HG02571 (cell line): Measurements from ENCODE around the gene CCBE1.

Experiments
- ATAC-seq: cut with Tn5 transposase; IDR thresholded peaks from one replicate; pipeline ENCODE4 v1.9.1; 2021; ENCODE audit warnings: mild to moderate bottlenecking, moderate library complexity; ENCODE audit not compliant: unreplicated experiment

Gene CCBE1

DNA sequence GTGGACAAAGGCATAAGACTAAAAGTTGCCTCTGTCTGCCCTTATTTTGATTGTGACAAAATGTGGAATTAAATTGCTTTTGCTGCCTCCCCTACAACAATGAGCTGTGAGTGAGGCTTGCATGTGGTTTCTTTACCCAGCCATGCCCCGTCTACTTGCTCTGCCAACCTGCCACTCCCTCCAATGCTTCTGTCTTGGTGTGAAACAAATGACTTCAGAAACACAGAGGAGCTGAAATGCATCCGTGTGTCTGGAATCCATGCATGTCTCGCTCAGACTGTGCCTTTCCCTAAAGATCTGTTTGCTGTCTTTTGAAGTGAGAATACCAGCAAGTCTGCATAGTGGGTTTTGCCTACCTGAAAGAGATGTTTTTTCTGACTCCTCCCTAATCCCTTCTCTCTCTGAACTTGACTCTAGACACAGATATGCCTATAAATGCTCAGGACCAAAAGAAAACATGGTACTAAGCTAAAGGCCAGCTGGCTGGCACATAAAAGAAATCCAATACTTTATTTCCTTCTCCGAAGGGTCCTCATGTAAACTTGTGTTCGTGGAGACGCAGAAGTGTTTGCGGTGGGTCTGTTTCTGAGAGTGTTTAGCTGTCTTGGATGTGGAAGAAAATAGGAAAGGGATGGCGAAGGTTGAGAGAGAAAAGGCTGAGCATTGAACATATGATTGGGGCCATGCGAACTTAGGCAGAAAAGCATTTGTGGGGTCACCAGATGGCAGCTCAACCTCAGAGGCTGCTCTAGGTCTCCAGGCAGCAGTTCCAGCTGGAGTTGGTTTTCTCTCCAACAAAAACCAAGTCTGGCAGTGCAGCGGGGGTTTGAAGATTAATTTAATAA is 120.5 kb downstream of the CCBE1 start:
- no peak for ATAC-seq

DNA sequence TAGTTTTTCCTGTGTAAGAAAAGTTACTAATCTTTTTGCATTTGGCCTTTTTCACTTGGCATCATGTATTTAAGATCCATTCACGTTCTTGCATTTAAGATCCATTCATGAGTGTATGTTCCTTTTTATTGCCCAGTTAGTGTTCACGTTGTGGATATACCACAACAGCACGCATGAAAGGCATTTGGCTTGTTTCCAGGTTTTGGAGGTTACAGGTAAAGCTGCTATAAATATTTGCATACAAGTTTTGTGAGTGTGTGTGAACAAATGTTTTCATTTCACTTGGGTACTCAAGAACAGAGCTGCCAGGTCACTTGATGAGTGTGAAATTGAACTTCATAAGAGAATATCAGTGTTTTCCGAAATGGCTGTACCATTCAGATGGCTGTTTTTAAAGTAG is 121.2 kb downstream of the CCBE1 start:
- ATAC-seq: no peak

DNA sequence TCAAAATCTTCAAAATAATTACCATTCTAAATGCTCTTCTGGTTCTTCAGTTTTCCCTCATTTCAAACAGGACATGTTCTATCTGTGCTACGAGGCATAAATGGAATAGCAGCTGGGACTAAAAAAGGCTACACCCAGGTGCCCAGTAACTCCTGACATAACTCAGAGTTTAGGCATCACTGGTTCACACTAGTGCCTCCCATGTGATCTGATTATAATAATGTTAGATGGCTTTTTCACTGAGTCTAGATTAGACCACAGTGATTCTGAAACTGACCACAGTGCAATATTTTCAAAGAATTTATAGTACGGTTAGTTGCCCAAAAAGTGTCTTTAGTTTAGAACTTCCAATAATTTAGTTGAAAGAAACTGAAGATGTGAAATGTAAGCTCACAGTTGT is 123.3 kb downstream of the CCBE1 start:
- ATAC-seq: no peak

DNA sequence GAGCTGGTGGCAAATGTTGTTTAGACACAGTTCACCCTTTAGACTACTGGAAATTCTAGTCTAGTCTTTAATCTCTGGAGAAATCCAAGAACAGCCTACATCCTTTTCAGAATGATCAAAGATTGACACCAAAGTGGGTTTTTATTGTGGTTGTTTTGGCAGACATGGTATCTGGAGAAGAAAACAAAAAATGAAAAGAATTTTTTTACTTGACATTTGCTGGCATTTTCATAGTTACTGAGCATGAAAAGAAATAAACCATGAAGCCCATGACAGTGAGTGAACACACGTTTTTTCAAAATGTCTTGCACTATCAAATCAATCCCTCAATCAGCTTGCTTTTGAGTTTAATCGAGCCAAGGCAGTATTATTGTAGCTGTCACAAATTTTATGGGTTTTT is 125.3 kb downstream of the CCBE1 start:
- ATAC-seq: no peak

DNA sequence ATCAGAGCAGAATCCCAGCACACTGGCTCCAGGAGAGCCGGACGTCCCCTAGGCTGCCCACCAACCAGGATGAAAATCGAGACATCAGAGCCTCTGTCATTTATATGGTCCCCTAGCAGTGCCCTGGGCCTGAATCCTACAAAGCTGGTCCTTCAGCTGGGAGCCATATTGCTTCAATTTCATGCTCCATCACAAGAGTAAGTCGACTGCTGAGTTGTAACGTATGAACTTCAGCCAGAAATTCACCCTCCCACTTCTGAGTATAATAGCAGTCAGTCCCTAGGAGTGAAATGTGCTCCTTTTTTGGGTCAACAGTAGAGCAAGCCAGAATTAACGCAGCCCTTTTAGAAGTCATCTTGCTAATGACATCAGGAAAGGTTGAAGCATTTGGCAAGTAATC is 126.4 kb downstream of the CCBE1 start:
- ATAC-seq: no peak

DNA sequence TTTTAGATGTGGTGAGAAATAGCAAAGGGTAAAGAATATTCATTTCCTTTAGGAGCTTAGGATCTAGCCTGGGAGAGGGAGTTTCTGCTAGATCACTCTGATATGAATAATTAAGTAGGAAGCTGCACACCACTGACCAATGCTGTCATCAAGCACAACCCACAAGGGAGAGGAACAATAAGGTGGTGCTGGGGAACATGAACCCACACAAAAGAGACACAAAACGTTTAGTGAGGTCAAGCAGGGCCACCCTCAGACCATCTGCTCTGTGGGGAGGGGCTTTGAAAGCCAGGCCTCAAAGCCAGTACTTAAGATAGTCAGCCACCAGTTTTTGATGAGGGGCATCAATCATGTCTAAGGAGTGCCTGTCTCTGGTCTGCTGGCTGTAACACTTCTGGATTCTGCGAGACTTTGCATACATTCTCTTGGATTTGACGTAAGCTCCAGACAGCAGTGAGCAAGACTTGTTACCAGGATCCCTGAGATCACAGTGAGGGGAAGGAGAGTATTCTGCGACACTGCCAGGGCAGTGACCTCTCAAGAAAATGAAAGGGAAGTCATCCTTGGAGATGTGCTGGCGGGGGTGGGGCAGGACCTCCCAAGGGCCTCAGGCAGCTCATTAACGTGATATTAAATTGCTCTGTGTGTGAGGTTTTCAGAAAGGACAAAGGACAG is 127.0 kb downstream of the CCBE1 start:
- no peak for ATAC-seq

DNA sequence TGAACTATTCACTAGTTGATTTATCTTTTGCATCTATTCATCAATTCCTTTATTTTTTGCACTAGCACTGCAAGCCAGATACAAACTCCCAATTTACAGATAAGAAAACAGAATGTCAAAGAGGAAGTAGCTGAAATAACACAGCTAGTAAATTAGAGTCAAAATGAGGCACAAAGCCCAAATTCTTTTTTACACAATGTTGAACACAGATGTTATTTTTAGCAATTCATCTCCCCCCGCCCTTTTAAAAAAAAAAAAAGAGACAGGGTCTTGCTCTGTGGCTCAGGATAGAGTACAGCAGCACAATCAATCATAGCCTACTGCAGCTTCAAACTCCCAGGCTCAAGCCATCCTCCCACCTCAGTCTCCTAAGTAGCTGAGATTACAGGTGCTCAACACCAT is 127.8 kb downstream of the CCBE1 start:
- ATAC-seq: no peak

DNA sequence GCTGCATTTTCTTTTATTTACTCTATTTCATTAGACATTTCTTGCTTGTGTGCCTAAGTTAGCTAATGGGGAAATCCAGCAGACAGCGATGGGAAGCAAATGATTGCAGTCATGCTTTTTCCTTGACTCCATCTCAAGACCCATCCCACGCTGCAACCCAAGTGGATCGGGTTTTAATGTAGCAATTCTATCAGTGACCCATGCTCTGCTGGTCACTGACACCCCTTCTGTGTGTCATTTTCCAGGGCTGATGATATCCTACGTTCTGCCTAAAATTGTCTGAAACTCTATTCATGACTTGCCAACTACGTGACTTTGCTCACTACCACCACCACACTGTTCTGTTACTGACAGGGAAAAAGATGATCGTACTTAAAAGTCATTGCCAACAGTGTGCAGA is 129.8 kb downstream of the CCBE1 start:
- no peak for ATAC-seq

DNA sequence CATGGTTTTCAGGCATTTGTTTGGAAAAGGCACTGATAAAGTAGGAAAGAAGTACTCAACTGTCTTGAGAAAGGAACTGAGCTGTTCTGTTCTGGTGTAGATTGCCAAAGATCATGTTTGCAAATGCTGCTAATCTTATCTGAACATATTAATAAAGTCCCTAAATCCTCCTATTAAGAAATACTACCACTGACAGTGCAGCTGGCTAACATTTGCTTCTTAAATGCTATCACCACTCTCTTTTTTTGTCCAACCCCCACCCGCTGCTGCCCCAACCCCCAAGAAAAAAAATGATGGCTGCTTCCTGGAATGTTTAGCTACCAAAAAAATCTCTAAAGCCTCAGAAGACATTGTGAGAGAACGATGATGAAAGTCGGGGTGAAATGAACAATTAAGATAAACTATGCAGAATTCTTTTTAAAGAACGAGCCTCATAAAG is 130.7 kb downstream of the CCBE1 start:
- no peak for ATAC-seq

DNA sequence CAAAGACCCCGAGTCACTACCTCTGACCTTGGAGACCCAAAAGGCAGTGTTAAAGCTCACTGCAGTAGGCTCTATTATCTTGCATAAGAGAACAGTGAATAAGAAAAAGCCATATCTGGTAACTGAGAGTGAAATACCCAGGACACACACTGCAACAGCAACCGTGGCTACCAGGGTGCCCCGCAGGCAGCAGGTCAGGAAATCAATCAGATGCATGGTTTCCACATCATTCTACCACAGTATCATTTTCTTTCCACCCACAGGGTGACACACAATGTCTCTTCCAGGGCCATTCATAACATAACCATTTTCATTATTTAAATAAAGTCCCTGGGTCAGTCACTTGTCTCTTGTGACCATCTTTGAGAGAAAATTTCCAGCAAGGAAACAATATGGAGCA is 131.3 kb downstream of the CCBE1 start:
- no peak for ATAC-seq

DNA sequence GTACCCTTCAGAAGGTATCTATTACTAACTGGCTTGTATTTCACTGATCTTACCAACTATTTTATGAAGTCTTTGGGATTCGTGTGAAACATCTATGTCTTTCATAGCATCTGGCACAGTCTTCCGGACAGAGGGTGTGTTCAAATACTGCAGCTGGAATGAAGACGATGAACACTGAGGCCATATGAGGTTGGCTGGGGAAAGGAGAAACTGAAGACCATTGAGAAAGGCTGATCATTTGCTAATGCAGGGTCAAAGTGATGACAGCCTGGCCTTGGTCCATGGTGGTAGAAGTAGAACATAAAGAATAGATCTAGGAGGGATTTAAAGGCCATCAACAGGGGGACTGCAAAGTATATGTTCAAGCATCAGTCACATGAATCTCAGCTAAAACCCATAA is 132.7 kb downstream of the CCBE1 start:
- no peak for ATAC-seq

DNA sequence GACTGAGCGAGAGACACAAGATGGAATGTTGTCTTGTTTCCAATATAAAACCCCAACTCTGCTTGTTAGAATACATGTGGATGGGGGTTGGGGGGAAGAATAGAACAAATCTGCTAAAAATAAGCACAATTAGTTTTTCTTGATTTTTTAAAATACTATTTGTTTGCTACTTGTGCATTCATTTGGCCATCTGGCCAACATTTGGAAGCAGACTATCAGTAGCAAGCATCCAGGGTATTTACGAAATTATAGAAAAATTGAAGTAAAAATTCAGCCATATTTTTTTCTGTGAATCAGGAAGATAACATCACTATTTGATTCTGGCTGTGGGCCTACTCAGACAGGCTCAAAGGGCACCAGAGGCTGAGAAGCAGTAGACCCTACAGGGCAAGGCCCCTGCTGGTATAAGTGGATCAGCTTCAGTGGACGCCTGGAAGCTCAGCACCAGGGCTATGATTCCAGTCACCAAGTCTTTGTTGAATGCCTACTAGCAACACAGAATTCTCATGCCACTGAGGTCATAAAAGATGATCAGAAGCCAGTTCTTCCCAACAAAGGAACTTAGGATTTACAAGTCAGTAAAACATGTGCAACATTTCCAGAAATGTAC is 133.9 kb downstream of the CCBE1 start:
- ATAC-seq: no peak

DNA sequence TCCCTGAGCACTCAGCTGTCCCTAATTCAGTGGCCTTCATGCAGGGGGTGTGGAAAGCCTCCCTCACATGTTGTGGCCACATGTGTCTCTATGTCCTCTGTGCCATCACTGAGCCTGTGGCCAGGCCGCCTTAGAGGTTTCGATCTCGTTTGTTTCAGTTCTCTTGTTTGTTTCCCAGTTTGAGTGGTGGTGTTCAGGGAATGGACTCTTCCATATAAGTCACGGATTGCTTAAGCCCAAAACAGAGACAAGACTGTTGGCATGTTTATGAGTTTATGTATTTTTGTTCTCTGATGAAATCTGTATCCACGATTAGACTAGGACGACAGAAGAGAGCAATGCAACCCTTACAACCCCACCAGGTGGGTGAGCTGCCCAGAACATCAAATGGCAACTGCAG is 134.5 kb downstream of the CCBE1 start:
- ATAC-seq: no peak

DNA sequence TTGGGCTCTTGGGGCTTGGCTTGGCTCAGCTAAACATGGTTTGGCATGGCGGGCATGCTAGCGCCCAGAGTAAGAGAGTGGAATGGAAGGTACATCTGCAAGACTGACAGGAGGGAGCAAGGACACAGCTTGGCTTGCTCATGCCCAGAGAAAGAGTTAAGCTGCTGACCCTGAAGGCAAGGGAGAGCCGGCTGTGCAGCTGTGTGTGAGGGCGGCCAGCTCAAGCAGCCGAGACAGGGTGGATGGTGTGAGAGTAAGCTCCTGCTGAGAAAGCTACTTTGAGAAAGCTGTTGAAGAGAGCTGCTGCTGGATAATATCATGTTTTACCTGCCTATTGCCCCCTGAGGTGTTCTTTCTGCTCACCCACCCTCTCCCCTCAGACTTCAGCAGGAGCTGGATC is 135.6 kb downstream of the CCBE1 start:
- ATAC-seq: no peak

DNA sequence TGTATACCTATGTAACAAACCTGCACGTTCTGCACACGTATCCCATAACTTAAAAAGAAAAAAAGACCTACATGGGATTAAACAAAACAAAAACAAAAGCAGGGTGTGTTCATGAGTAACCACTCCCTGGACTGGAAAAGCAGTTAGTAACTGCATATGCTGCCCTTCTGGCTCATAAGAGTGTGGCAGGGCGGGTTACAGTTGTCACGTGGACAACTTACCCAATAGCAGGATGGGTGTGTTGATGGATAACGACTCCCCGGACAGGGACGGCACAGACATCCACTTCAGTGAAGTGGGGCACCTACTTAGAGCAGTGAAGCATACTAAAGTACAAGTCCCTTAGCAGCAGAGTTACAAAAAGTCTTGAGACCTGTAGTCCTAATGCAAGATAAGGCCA is 136.7 kb downstream of the CCBE1 start:
- ATAC-seq: no peak

DNA sequence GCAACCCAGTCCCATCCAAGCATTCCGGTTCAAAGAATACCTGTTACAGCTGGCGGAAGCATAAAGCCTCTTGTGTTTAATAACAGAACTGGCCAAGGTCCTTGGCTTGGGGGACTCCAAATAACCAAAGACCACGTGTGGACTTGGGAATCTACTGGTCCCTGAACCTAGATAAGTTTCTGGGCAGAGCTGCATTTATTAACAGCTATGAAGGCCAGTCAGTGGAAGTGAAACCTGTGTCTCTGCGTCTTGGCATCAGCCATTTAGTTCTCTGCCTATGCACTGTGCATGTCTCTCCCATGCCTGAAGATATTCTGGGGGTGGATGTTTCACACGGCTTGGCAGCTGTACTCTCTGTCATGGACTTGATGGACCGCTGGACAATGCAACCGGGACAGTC is 137.7 kb downstream of the CCBE1 start:
- ATAC-seq: no peak

DNA sequence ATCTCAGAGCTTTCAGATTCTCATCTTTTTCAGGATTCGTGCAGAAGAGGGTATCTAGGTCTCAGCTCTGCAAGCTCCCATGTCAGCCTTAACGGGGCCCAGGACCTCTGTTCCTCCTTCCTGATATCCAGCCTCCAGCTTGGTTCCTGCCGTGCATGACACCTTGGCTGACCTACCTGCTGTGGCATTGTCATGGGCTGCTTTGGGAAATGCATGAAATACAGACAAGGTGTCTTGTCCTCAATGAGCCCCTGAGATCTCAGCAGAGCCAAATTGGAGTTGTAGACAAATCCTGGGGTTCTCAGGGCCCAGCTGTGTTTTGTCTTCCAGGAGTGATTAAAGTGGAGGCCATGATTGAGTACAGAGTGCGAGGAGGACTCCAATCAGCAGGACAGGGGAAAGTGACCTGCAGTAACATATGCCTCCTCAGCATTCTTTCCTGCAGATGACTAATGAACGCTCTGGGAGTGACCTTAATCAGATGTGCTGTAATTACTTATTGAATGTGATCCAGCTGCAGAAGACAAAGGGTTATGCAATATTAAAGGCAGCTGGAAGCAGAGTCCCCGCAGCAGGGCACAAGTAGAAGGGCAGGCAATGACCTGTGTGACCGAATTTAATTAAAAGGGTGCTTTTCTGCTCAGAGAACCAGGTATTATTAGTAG is 141.1 kb downstream of the CCBE1 start:
- ATAC-seq: no peak

DNA sequence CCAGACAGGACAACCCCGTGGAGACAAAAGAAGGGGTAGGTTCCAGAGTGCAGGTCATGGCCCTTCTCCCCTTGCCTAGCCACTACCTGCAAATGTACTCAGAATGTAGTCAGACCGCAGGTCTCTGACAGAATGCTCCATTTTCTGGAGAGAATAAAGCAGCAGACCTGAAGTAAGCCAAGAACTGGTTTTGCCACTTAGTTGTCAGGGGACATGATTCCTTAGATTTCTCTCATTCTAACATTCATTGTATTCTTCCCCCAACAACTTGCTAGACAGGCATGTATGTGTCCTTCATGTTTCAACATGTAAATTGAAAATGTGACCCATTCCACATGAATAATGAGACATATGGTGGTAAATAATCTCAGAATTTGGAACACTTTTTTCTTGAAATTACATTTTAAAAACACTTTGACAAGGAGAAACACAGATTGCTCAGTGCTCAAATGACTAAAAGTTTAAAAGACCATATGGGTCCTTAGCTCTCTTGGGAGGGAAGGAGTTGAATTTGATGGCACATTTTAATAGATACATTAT is 142.4 kb downstream of the CCBE1 start:
- no peak for ATAC-seq

DNA sequence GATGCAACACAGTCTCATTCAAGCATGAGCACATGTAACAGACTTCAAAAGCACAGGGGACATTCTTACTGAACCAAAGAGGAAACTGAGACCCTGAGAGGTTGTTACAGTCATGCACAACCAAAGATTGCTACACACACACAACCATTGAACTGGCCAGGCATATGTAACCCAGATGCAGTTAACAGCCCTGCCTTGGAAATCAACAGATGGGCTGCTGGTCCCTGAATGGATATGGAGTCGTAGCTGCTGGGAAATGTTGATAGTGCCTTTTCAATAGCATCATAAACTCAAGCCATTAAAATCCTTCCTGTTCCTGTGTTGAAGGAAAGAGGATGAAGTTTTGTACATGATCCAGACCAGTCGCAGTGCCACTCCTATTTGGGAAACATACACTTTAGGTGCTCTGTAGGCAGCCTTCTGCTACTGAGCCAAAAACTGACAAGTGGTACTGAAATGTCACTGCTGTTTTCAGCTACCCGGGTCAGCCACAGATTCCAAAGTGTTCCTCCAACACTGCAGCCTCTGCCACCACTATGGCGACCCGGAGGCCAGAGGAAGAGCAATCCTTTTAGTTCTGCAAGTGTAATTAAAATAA is 143.9 kb downstream of the CCBE1 start:
- no peak for ATAC-seq

DNA sequence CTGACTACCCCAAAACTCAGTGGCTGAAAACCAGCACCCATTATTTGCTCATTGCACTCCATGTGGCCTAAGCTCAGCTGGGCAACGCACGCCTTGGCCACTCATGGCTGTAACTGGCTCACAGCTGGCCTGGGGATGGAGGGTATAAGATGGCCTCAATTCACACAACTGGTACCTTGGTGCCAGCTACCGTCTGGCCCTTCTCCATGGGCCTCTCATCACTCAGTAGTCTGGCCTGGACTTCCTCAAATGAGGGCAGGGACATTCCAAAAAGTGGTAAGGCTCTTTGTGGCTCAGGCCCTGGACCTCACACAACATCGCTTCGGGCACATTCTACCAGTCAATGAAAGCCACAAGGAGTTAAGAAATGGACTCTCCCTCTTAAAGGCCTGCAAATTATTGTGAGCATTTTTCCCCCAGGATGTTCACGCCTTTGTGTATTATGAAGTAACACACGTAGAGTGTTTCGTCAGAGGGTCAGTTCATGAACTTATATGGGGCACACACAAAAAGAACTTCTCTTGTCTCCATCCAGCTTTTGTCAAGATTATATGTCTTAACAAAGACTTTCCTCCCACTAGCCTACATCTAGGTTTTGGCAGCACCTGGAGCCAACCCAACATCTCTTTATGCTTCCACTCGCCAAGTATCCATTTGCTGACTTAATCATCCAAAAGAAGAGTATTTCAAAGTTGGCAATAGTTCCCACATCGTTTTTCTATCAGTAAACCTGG is 145.2 kb downstream of the CCBE1 start:
- no peak for ATAC-seq
